VCaP (cell line): ENCODE data around the gene NR2F2.

Source experiments
- H3K27ac ChIP-seq: fragments of 450-650 bp; 2 replicates; pipeline ENCODE4 v1.5.1; 2017
- CTCF ChIP-seq: fragments of 450-650 bp; conservative IDR thresholded peaks from 2 replicates; pipeline ENCODE4 v1.5.1; 2017; ENCODE audit warnings: mild to moderate bottlenecking, moderate library complexity

NR2F2 gene

DNA sequence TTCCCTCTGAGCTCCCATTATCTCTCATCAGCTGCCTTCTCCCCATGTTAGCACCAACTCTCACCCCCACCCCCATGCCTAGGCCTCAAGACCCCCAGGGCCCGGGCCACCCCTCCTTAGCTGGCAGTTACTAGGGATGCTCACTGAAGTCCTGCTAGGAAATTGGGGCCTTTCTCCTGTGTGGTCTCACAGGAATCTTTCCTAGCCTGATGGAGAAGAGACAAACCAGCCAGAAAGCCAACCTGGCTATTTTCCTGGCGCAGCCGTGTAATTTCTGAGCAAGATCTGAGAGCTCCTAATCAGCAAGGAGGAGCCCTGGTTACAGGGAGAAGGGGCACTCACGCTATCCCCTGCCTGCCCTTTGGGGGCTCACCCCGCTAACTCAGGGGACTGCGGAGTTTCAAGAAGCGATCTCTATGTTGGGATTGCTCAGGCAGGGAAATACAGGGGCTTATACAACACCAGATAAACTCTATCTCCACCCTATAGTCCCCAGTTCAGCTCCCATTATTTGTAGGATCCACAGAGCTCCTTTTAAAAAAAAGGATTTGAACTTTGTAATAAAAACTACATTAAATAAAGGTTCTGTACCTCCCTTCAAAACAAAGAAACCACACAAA lies 25.2 kb downstream of the NR2F2 start:
- H3K27ac ChIP-seq: no peak overlapping the region
- no peak for TF ChIP-seq CTCF

DNA sequence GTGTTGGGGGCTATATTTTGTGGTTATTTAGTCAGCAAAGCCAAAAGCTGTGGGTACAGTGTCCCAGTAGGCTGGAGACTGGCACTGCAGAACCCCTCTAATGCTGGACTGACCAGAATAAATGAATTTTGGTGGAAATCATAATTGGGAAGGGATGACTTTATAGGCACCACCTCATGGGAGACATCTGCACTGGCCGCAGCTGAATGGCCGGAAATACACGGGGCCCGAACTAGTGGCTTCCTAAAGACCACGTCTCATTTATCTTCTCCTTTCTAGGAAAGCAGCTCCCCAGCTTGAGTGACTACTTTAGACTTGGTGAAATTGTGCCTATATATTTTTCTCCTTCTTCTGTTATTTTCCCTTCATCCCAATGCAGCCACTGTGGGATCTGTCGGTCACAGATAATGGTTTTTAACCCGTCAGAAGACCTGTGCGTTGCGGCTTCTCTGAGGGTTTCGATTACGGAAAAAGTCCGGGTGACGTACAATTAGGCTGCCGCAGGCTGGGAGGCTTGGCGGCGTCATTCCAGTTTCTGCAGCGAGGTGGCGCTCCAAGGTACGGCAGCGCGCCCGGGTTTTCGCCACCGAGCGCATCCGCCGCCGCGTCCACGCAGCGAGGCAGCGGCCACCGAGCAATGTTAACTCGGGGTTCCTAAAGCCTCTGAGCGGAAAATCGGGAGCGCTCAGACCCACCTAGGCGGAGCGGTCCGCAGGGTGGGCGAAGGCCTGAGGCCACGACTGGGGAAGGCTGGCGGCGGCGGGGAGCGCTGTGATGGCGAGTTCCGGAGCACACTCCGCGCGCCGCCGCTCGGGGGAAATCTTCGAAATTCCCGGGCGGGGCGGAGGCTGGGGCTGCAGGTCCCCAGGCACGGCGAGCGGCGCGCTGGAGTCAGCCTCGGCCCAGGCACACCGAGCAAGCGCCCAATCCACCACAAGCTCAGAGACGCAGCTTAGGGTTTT lies 26.3 kb downstream of the NR2F2 start:
- TF ChIP-seq CTCF: peak; percentile 100

GRCh38 chr15:96358001-96358801 lies 27.7 kb downstream of the NR2F2 start:
- peak overlapping the region; percentile 74; the same call in 1 of the 2 replicates for H3K27ac ChIP-seq
- no peak for TF ChIP-seq CTCF

More for the DNA sequence above, 26.3 kb downstream of the NR2F2 start:
- peak overlapping the region; percentile 74 for H3K27ac ChIP-seq

GRCh38 chr15:96358821-96359615 lies 28.5 kb downstream of the NR2F2 start:
- TF ChIP-seq CTCF: no peak
- H3K27ac ChIP-seq: no peak overlapping the region

DNA sequence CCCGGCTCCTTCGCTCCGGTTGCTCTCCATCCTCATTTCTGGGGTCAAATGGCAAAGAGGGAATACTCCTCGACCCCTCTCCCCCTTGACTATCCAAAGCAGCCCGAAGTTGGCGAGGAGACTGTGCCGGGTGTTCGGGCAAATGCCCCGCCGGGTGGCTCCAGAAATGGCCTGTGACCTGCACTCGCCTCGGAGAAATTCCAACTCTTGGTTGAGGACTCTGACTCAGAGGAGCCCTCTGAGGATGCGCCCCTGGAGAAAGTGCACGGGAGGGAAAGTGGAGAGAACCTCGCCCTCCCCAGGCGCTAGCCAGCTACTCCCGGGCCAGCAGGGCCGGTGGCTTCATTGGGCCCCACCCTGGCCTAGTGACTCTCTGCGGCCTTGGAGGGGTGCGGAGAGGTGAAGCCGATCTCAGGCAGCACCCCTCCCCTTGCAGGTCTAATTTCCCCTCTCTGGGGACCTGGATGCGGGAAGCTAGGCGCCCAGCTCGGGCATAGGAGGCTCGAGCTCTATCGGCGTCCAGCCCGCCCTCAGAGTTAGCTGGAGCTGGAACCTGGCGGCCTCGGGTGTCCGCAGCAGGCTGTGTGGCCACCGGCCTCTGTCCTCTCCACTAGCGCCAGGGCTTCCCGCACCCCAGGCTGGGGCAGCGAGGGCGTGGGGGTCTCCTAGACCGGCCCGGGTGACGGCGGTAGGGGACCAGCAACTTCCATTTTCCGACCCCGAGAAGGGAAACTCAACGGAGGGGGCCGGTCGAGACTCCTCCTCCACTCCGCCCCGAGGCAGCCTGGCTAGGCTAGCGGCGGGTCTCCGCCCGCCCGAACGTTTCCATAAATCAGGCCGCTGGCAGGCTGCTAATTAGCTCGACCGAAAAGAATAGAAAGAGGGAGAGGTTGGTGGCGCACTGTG lies 29.4 kb downstream of the NR2F2 start:
- TF ChIP-seq CTCF: no peak
- no peak overlapping the region for H3K27ac ChIP-seq

DNA sequence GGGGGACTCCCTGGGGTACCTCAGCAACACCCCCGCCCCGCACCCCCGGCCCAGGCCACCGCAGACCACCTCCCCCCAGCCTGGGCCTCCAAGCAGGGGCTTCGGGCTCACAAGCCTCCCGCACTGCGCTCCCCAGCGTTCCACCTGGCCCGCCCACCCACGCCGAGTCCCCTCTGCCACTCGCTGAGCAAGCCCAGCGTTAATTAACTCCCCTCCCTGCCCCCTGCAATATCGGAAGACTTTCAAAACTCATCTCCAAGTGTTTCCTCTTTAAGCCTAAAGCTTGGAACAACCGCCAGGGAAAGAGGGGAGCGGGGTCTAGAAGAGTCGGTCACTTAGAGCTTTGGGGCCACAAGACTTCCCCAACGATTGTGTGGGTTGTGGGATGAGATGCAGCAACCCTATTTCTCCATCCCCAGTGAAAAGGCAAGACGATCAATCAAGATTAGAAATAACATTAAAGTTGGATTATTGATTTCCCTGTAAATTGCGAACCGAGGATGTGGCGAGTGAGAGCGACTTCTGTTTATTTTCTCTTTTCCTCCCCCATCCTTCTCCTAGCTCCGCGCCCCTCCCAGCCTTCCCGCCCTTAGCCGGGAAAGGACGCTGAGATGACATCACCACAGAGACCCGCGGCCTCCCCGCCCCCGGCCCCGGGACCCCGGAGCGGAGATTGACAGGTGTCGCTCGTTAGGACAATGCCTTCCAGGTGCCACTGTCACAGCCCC lies 30.2 kb downstream of the NR2F2 start:
- H3K27ac ChIP-seq: no peak overlapping the region

More for the DNA sequence above, 30.2 kb downstream of the NR2F2 start:
- no peak for TF ChIP-seq CTCF
